Muscle of leg (tissue), 11 donors: Measurements from ENCODE around the gene TSPEAR. TPM values are rescaled to one million over a fixed set of nuclear protein-coding genes. Genes with fewer than 3 reads are reported as not detected.
A peak's percentile ranks its signal among the peaks of the same experiment; 100 is the strongest.
"Not testable (repeated sequence)": the region's sequence is repeated elsewhere in the genome, so short reads cannot be mapped to it uniquely, and the experiment has no call there.

Experiments used
- DNase-seq: peaks from one replicate; pipeline ENCODE4 v3.0.0; 2013
- H3K27ac ChIP-seq: one replicate; pipeline ENCODE4 v1.5.1; 2013; ENCODE audit warnings: mild to moderate bottlenecking, low read length, control low read depth
- H3K27me3 ChIP-seq: one replicate; pipeline ENCODE4 v1.6.1; 2013; ENCODE audit warnings: low read length; ENCODE audit not compliant: control insufficient read depth, insufficient read depth
- H3K36me3 ChIP-seq: one replicate; pipeline ENCODE4 v1.6.1; 2013; ENCODE audit warnings: low read length; ENCODE audit not compliant: control insufficient read depth, insufficient read depth
- H3K4me1 ChIP-seq: one replicate; pipeline ENCODE4 v1.6.1; 2013; ENCODE audit warnings: low read length; ENCODE audit not compliant: control insufficient read depth, insufficient read depth
- H3K4me3 ChIP-seq: one replicate; pipeline ENCODE4 v1.5.1; 2013; ENCODE audit warnings: low read length, control low read depth
- H3K9me3 ChIP-seq: replicated peaks from 2 replicates; pipeline ENCODE4 v1.6.1; 2013; ENCODE audit warnings: low read depth, low read length; ENCODE audit not compliant: control insufficient read depth
- WGBS: methylation state at CpG from one replicate; pipeline ENCODE4 v1.1.5; 2013; ENCODE audit warnings: missing lambda C conversion rate; ENCODE audit not compliant: insufficient coverage; 5-methylcytosine and 5-hydroxymethylcytosine counted together
- polyA plus RNA-seq, 8 donors: library from polyadenylated mRNA; unstranded; fragments of 120-200 nt; gene quantifications; one replicate each; pipeline versions ENCODE4 v1.2.1 to v1.2.3, GENCODE V29; 2013; ENCODE audit warnings: inconsistent platforms in 1 of 8, low replicate concordance in 1 of 8; ENCODE audit not compliant: insufficient read length in 8 of 8, insufficient read depth in 1 of 8
- total RNA-seq: library from RNA; stranded (reverse); fragments of 120-200 nt; gene quantifications from one replicate; pipeline ENCODE4 v1.2.4, GENCODE V29; 2013

Gene TSPEAR
- total and polyA plus RNA-seq, 9 donors, result 0.04 to 1.5 (median 0.10) TPM; not detected in 2

- Histone ChIP-seq H3K27me3 (peaks cover 6% of the 10 kb centered on the region), H3K36me3 (no peaks in the 10 kb centered on the region), H3K4me1 (peaks cover 3% of the 10 kb centered on the region), H3K27ac (no peak overlapping the region), H3K4me3 (no peak overlapping the region), H3K9me3 (peaks cover 13% of the 10 kb centered on the region)
- WGBS, result 58% methylated on average over 9 of the region's 18 CpGs
- no peak for DNase-seq
Observed at GRCh38 chr21:44628707-44629391, 82.5 kb downstream of the TSPEAR start.

- not testable (repeated sequence) for H3K27ac ChIP-seq, H3K4me1 ChIP-seq, DNase-seq, H3K27me3 ChIP-seq, H3K4me3 ChIP-seq, H3K36me3 ChIP-seq
- 26% methylated on average over 14 of the region's 15 CpGs for WGBS
- H3K9me3 ChIP-seq, result peaks cover 18% of the 10 kb centered on the region
Observed at GRCh38 chr21:44627831-44628233, 83.5 kb downstream of the TSPEAR start.

- not testable (repeated sequence) for H3K27ac ChIP-seq
- 82% methylated on average over 13 of the region's 20 CpGs for WGBS
Observed at GRCh38 chr21:44627181-44627822, 84.1 kb downstream of the TSPEAR start.

GRCh38 chr21:44626673-44627143 lies 84.7 kb downstream of the TSPEAR start, which contains the start of gene KRTAP10-9:
KRTAP10-9 (plus strand) TSS chr21:44627093; CDS start chr21:44627172, 79 bp downstream.
- Histone ChIP-seq H3K27me3 (peaks cover 6% of the 10 kb centered on the region), H3K9me3 (peaks cover 18% of the 10 kb centered on the region), H3K4me3 (no peak within 1 kb of the TSS), H3K36me3 (no peaks in the 10 kb centered on the region), H3K27ac (no peak within 1 kb of the TSS), H3K4me1 (peaks cover 3% of the 10 kb centered on the region)
- DNase-seq, result no peak
- 58% methylated on average over 5 of the region's 7 CpGs for WGBS

More at GRCh38 chr21:44627181-44627822, 84.1 kb downstream of the TSPEAR start:
- not testable (repeated sequence) for H3K4me3 ChIP-seq, DNase-seq, H3K4me1 ChIP-seq, H3K36me3 ChIP-seq, H3K27me3 ChIP-seq
- peaks cover 20% of the 10 kb centered on the region for H3K9me3 ChIP-seq

- DNase-seq, result no peak
- H3K36me3 ChIP-seq, result no peaks in the 10 kb centered on the region
- H3K27ac ChIP-seq, result no peak overlapping the region
- WGBS, result 81% methylated on average over 9 of the region's 10 CpGs
- peaks cover 15% of the 10 kb centered on the region for H3K9me3 ChIP-seq
- peaks cover 3% of the 10 kb centered on the region for H3K4me1 ChIP-seq
- H3K27me3 ChIP-seq, result peaks cover 6% of the 10 kb centered on the region
- H3K4me3 ChIP-seq, result no peak overlapping the region
Observed at GRCh38 chr21:44626262-44626661, 85.1 kb downstream of the TSPEAR start.

GRCh38 chr21:44625756-44626155 lies 85.6 kb downstream of the TSPEAR start:
- Histone ChIP-seq H3K9me3 (peaks cover 14% of the 10 kb centered on the region), H3K4me1 (peaks cover 3% of the 10 kb centered on the region), H3K27ac (no peak overlapping the region), H3K4me3 (no peak overlapping the region), H3K27me3 (peaks cover 6% of the 10 kb centered on the region), H3K36me3 (no peaks in the 10 kb centered on the region)
- no CpG with 5 or more reads among the region's 7 CpGs for WGBS
- DNase-seq, result no peak

- H3K27ac ChIP-seq, result no peak overlapping the region
- peaks cover 2% of the 10 kb centered on the region for H3K4me1 ChIP-seq
- H3K27me3 ChIP-seq, result peaks cover 3% of the 10 kb centered on the region
- no peaks in the 10 kb centered on the region for H3K36me3 ChIP-seq
- no peak for DNase-seq
- peaks cover 14% of the 10 kb centered on the region for H3K9me3 ChIP-seq
- H3K4me3 ChIP-seq, result no peak overlapping the region
Observed at GRCh38 chr21:44623575-44623974, 87.8 kb downstream of the TSPEAR start.

- Histone ChIP-seq H3K9me3 (peaks cover 14% of the 10 kb centered on the region), H3K4me3 (no peak overlapping the region), H3K27me3 (peaks cover 9% of the 10 kb centered on the region), H3K36me3 (no peaks in the 10 kb centered on the region), H3K4me1 (no peaks in the 10 kb centered on the region), H3K27ac (no peak overlapping the region)
- WGBS, result 83% methylated on average over 6 of the region's 6 CpGs
- no peak for DNase-seq
Observed at GRCh38 chr21:44619886-44620285, 91.5 kb downstream of the TSPEAR start.

- Histone ChIP-seq H3K36me3 (no peaks in the 10 kb centered on the region), H3K4me1 (no peaks in the 10 kb centered on the region), H3K27me3 (peaks cover 9% of the 10 kb centered on the region), H3K4me3 (no peak overlapping the region), H3K27ac (no peak overlapping the region), H3K9me3 (peaks cover 8% of the 10 kb centered on the region)
- no peak for DNase-seq
- WGBS, result 89% methylated on average over 1 of the region's 3 CpGs
Observed at GRCh38 chr21:44618909-44619308, 92.5 kb downstream of the TSPEAR start.

GRCh38 chr21:44618504-44618903 lies 92.9 kb downstream of the TSPEAR start:
- WGBS, result no CpG with 5 or more reads among the region's 4 CpGs
- Histone ChIP-seq H3K4me1 (no peaks in the 10 kb centered on the region), H3K27me3 (peaks cover 9% of the 10 kb centered on the region), H3K36me3 (no peaks in the 10 kb centered on the region), H3K27ac (no peak overlapping the region), H3K4me3 (no peak overlapping the region), H3K9me3 (peaks cover 8% of the 10 kb centered on the region)
- peak; percentile 30 for DNase-seq
